RWPE2 (cell line): ENCODE results near the gene ASPDH.

Experiments used
- ATAC-seq: fragments of 200-7000 bp; cut with Tn5 transposase; 3 replicates; pipeline ENCODE4 v1.9.1; 2021; ENCODE audit warnings: low read depth
- DNase-seq: peaks from one replicate; pipeline ENCODE4 v3.0.0-alpha.2; 2020; ENCODE audit warnings: low spot score
- H3K27ac ChIP-seq: fragments of 450-650 bp; 2 replicates; pipeline ENCODE4 v1.5.1; 2017; ENCODE audit warnings: mild to moderate bottlenecking; ENCODE audit not compliant: poor library complexity, severe bottlenecking
- H3K27me3 ChIP-seq: fragments of 250-450 bp; sonication (Bioruptor Pico); 2 replicates; pipeline ENCODE4 v1.5.1; 2021; ENCODE audit warnings: mild to moderate bottlenecking, moderate library complexity; ENCODE audit not compliant: insufficient read depth, poor library complexity, severe bottlenecking
- H3K36me3 ChIP-seq: fragments of 250-450 bp; sonication (Bioruptor Pico); 2 replicates; pipeline ENCODE4 v1.5.1; 2020; ENCODE audit warnings: low read depth, mild to moderate bottlenecking, moderate library complexity
- H3K4me1 ChIP-seq: fragments of 250-450 bp; sonication (Bioruptor Pico); 2 replicates; pipeline ENCODE4 v1.5.1; 2021; ENCODE audit warnings: mild to moderate bottlenecking, moderate library complexity; ENCODE audit not compliant: insufficient read depth, poor library complexity, severe bottlenecking
- H3K4me3 ChIP-seq: fragments of 250-450 bp; sonication (Bioruptor Pico); 2 replicates; pipeline ENCODE4 v1.5.1; 2021; ENCODE audit warnings: mild to moderate bottlenecking, moderate library complexity; ENCODE audit not compliant: severe bottlenecking
- H3K9me3 ChIP-seq: fragments of 250-450 bp; sonication (Bioruptor Pico); 2 replicates; pipeline ENCODE4 v1.5.1; 2021; ENCODE audit warnings: mild to moderate bottlenecking, moderate library complexity; ENCODE audit not compliant: severe bottlenecking
- TF ChIP-seq, protein P1 (sequence below): fragments of 450-650 bp; IDR thresholded peaks from one replicate; pipeline ENCODE4 v1.5.1; 2017; ENCODE audit warnings: mild to moderate bottlenecking, moderate library complexity; ENCODE audit not compliant: poor library complexity, severe bottlenecking

Gene ASPDH

DNA sequence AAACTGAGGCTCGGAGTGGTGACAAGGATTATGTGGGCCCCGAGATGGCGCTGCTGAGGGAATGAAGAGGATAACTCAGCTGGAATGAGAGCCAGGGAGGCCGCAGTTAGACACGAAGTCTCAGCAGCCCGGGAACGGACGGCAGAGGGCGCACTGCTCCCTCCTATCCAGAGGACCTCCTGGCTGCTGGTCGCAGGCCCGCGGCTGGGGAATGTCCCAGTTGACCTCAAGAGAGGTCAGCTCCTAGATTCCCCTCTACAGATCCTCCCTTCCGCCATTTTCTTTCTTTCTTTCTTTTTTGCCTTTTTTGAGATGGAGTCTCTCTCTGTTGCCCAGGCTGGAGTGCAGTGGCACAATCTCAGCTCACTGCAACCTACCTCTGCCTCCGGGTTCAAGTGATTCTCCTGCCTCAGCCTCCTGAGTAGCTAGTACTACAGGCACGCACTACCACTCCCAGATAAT lies 24.1 kb upstream of the ASPDH start:
- H3K27me3 ChIP-seq, result no peaks in the 10 kb centered on the region
- peaks cover 4% of the 10 kb centered on the region for H3K9me3 ChIP-seq
- DNase-seq, result no peak
- H3K4me1 ChIP-seq, result no peaks in the 10 kb centered on the region
- H3K4me3 ChIP-seq, result no peak overlapping the region
- no peaks in the 10 kb centered on the region for H3K36me3 ChIP-seq
- H3K27ac ChIP-seq, result no peak overlapping the region
- TF ChIP-seq, protein P1, sequence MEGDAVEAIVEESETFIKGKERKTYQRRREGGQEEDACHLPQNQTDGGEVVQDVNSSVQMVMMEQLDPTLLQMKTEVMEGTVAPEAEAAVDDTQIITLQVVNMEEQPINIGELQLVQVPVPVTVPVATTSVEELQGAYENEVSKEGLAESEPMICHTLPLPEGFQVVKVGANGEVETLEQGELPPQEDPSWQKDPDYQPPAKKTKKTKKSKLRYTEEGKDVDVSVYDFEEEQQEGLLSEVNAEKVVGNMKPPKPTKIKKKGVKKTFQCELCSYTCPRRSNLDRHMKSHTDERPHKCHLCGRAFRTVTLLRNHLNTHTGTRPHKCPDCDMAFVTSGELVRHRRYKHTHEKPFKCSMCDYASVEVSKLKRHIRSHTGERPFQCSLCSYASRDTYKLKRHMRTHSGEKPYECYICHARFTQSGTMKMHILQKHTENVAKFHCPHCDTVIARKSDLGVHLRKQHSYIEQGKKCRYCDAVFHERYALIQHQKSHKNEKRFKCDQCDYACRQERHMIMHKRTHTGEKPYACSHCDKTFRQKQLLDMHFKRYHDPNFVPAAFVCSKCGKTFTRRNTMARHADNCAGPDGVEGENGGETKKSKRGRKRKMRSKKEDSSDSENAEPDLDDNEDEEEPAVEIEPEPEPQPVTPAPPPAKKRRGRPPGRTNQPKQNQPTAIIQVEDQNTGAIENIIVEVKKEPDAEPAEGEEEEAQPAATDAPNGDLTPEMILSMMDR, result peak; percentile 75
- ATAC-seq, result peak; percentile 84

DNA sequence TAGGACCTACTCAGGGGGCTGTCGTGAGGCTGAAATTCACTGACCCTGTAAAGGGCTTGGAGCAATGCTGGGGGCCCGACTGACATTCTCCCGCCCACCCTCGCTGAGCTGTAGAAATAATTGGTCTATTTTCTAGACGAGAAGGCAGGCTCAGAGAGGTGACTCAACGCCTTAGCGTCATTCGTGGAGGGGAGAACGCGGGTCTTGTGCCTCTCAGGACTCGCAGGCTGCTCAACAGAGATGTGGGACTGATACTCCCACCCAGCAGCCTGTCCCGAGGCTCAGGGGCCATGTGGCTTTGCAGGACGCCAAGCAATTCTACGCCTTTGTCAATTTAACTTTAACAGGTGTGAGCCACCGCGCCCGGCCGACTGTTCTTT lies 23.6 kb upstream of the ASPDH start:
- H3K9me3 ChIP-seq, result peaks cover 5% of the 10 kb centered on the region
- no peak overlapping the region for H3K27ac ChIP-seq
- no peaks in the 10 kb centered on the region for H3K36me3 ChIP-seq
- no peak overlapping the region for H3K4me3 ChIP-seq
- ATAC-seq, result no peak
- no peaks in the 10 kb centered on the region for H3K27me3 ChIP-seq
- H3K4me1 ChIP-seq, result no peaks in the 10 kb centered on the region
- TF ChIP-seq, protein P1, result no peak
- no peak for DNase-seq

DNA sequence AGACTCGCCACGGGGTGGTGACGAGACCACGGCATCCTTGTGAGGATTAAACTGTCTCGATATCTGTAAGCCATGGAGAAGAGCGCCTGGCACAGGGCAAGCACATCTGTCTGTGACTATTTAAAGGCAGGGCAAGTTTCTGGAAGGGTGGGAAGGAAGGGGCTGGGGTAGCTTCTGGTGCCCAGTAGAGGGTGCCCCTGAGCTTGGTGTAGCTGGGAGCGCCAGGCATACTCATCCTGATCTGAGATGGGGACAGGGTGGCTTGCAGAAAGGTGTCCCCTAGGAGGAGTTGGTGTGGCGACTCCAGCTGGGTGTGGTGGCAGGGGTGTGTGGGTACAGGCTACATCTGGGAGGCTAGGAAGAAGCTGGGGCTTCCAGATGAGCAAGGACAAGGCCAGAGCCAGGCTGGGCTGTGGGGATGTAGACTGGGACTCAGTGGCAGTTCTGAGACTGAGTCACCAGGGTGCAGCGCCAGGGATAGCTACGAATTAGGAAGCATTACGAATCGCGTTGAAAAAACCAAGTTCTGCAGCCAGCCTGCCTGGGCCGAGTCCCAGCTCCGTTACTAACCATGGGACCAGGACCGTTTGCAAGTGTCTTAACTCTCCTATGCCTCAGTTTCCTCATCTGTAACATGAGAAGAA lies 23.1 kb upstream of the ASPDH start:
- peaks cover 5% of the 10 kb centered on the region for H3K9me3 ChIP-seq
- H3K36me3 ChIP-seq, result no peaks in the 10 kb centered on the region
- H3K4me3 ChIP-seq, result no peak overlapping the region
- DNase-seq (no peak), ATAC-seq (no peak)
- TF ChIP-seq, protein P1, result no peak
- H3K27ac ChIP-seq, result no peak overlapping the region
- H3K4me1 ChIP-seq, result no peaks in the 10 kb centered on the region
- no peaks in the 10 kb centered on the region for H3K27me3 ChIP-seq

DNA sequence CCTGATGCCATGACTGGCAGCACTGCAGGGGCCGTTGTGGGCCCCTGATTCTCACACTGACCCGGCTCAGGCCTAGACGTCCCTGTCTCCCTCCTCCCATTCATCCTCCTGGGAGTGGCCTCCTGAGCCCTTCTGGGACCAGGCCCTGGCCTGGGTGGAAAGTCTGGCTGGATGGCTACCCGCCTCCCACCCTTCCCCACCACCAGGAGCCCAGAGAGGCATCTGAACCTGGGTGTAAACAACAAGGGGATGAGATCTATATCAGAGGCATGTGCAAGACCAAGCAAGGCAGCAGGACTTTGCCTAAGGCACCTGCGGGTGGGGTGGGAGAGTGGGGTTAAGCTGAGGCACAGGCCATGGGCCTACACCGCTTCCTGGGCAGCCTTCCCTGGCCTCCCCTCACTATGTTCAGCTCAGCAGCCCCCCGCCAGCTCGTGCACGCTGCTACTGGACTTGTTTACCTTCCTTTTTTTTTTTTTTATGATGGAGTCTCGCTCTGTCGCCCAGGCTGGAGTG lies 22.0 kb upstream of the ASPDH start:
- no peaks in the 10 kb centered on the region for H3K27me3 ChIP-seq
- peaks cover 5% of the 10 kb centered on the region for H3K9me3 ChIP-seq
- no peak for ATAC-seq
- no peaks in the 10 kb centered on the region for H3K36me3 ChIP-seq
- no peak for DNase-seq
- no peaks in the 10 kb centered on the region for H3K4me1 ChIP-seq
- no peak overlapping the region for H3K4me3 ChIP-seq
- H3K27ac ChIP-seq, result no peak overlapping the region
- TF ChIP-seq, protein P1, result no peak

DNA sequence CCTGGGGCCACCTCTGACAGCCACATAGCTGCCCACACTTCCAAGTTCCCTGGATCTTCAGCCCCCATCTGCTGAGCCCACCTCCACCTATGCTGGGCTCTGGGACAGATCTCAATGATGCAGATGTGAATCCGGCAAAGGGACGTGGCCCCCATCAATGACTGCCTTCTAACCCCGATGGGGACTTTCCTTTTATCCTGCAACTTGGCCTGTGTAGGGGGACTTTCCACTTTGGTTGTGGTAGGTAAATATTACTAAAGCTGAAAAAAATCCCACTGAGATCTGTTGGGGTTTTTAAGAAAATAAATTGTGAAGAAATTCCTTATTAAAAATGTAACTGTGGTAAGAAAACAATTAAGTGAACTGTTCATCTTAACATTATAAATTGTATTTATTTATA lies 20.8 kb upstream of the ASPDH start:
- no peaks in the 10 kb centered on the region for H3K4me1 ChIP-seq
- H3K27ac ChIP-seq, result no peak overlapping the region
- TF ChIP-seq, protein P1, result no peak
- no peaks in the 10 kb centered on the region for H3K27me3 ChIP-seq
- H3K4me3 ChIP-seq, result no peak overlapping the region
- no peak for ATAC-seq
- no peaks in the 10 kb centered on the region for H3K36me3 ChIP-seq
- DNase-seq, result no peak
- H3K9me3 ChIP-seq, result peaks cover 5% of the 10 kb centered on the region
